OCI-LY3 (cell line): ENCODE results near the gene RNF111.

Experiments
- H2AFZ ChIP-seq: fragments of 200-600, 300-600 bp; shearing (Covaris generic); 2 replicates; pipeline ENCODE4 v1.6.0; 2014; ENCODE audit warnings: antibody characterized with exemption, low read depth, low read length
- H3K27ac ChIP-seq: fragments of 200-600, 300-600 bp; sonication (generic); 2 replicates; pipeline ENCODE4 v1.5.1; 2014; ENCODE audit warnings: mild to moderate bottlenecking, low read length, moderate library complexity, mixed read lengths
- H3K27me3 ChIP-seq: fragments of 200-600, 300-600 bp; sonication (generic); 2 replicates; pipeline ENCODE4 v1.6.1; 2014; ENCODE audit warnings: low read depth, low read length, mixed read lengths
- H3K36me3 ChIP-seq: fragments of 200-600, 300-600 bp; sonication (generic); replicated peaks from 2 replicates; pipeline ENCODE3; 2014; ENCODE audit warnings: low read depth, low read length, mixed read lengths
- H3K4me1 ChIP-seq: fragments of 300-600, 200-600 bp; sonication (generic); 2 replicates; pipeline ENCODE4 v1.6.1; 2014; ENCODE audit warnings: low read length, mixed read lengths
- H3K4me2 ChIP-seq: fragments of 200-600, 300-600 bp; sonication (generic); 2 replicates; pipeline ENCODE4 v1.6.1; 2014; ENCODE audit warnings: low read length, mixed read lengths
- H3K4me3 ChIP-seq: fragments of 300-600, 200-600 bp; sonication (generic); 2 replicates; pipeline ENCODE4 v1.5.1; 2014; ENCODE audit warnings: antibody characterized with exemption, mild to moderate bottlenecking, low read length, moderate library complexity
- H3K79me2 ChIP-seq: fragments of 300-600, 200-600 bp; shearing (Covaris generic); 2 replicates; pipeline ENCODE4 v1.6.1; 2014; ENCODE audit warnings: mild to moderate bottlenecking, low read length, mixed read lengths
- H3K9ac ChIP-seq: fragments of 300-600, 200-600 bp; shearing (Covaris generic); 2 replicates; pipeline ENCODE4 v1.6.0; 2014; ENCODE audit warnings: mild to moderate bottlenecking, low read length, moderate library complexity
- H3K9me3 ChIP-seq: fragments of 200-600, 300-600 bp; shearing (Covaris generic); 2 replicates; pipeline ENCODE4 v1.6.1; 2014; ENCODE audit warnings: low read length, mixed read lengths; ENCODE audit not compliant: insufficient read depth
- H4K20me1 ChIP-seq: fragments of 200-600, 300-600 bp; sonication (generic); 2 replicates; pipeline ENCODE4 v1.6.1; 2016; ENCODE audit warnings: low read length, mixed read lengths; ENCODE audit not compliant: insufficient read depth
- CTCF ChIP-seq: fragments of 200-600, 300-600 bp; sonication (generic); IDR thresholded peaks from 2 replicates; pipeline ENCODE4 v1.5.1; 2014; ENCODE audit warnings: antibody characterized with exemption, low read length, low read depth
- EZH2phosphoT487 ChIP-seq: fragments of 200-600 bp; shearing (Covaris generic); IDR thresholded peaks from 2 replicates; pipeline ENCODE4 v1.6.1; 2018; ENCODE audit warnings: antibody characterized with exemption, mixed run types, low read depth

The RNF111 gene

GRCh38 chr15:58957101-58957973 is 30.1 kb upstream of the RNF111 start:
- Histone ChIP-seq H3K9ac (peak overlapping the region; percentile 15; the same call in 1 of the 2 replicates), H3K27me3 (no peaks in the 10 kb centered on the region), H3K27ac (no peak overlapping the region), H3K79me2 (no peaks in the 10 kb centered on the region), H3K4me2 (peak overlapping the region; percentile 71), H3K4me3 (peak overlapping the region; percentile 59), H3K9me3 (no peaks in the 10 kb centered on the region), H2AFZ (peak overlapping the region; percentile 84; the same call in 1 of the 2 replicates), H4K20me1 (no peaks in the 10 kb centered on the region), H3K36me3 (no peaks in the 10 kb centered on the region), H3K4me1 (peaks cover 9% of the 10 kb centered on the region; the same call in 1 of the 2 replicates)
- TF ChIP-seq CTCF (peak; percentile 90), EZH2phosphoT487 (no peak)

GRCh38 chr15:58958811-58959210 is 28.7 kb upstream of the RNF111 start:
- Histone ChIP-seq H3K9ac (no peak overlapping the region), H3K9me3 (no peaks in the 10 kb centered on the region), H3K27me3 (no peaks in the 10 kb centered on the region), H3K4me1 (peaks cover 9% of the 10 kb centered on the region; the same call in 1 of the 2 replicates), H3K27ac (no peak overlapping the region), H4K20me1 (no peaks in the 10 kb centered on the region), H3K36me3 (no peaks in the 10 kb centered on the region), H2AFZ (no peak overlapping the region), H3K79me2 (no peaks in the 10 kb centered on the region), H3K4me3 (no peak overlapping the region), H3K4me2 (no peak overlapping the region)
- TF ChIP-seq CTCF: no peak
- no peak for TF ChIP-seq EZH2phosphoT487

GRCh38 chr15:58962136-58962535 is 25.3 kb upstream of the RNF111 start:
- no peaks in the 10 kb centered on the region for H3K36me3 ChIP-seq
- H3K4me1 ChIP-seq: peaks cover 15% of the 10 kb centered on the region
- H3K27ac ChIP-seq: no peak overlapping the region
- H3K9me3 ChIP-seq: no peaks in the 10 kb centered on the region
- H3K27me3 ChIP-seq: no peaks in the 10 kb centered on the region
- H3K4me2 ChIP-seq: no peak overlapping the region
- H3K4me3 ChIP-seq: no peak overlapping the region
- no peaks in the 10 kb centered on the region for H4K20me1 ChIP-seq
- TF ChIP-seq EZH2phosphoT487 (no peak), CTCF (no peak)
- H2AFZ ChIP-seq: no peak overlapping the region
- H3K9ac ChIP-seq: no peak overlapping the region
- H3K79me2 ChIP-seq: no peaks in the 10 kb centered on the region

GRCh38 chr15:58962662-58963565 is 24.5 kb upstream of the RNF111 start:
- Histone ChIP-seq H3K4me3 (no peak overlapping the region), H3K4me1 (peaks cover 9% of the 10 kb centered on the region), H3K27ac (no peak overlapping the region), H3K27me3 (no peaks in the 10 kb centered on the region), H3K79me2 (no peaks in the 10 kb centered on the region), H4K20me1 (no peaks in the 10 kb centered on the region), H3K4me2 (no peak overlapping the region), H3K36me3 (no peaks in the 10 kb centered on the region), H3K9me3 (no peaks in the 10 kb centered on the region), H2AFZ (no peak overlapping the region), H3K9ac (no peak overlapping the region)
- TF ChIP-seq EZH2phosphoT487: no peak
- no peak for TF ChIP-seq CTCF
